GM15510 (cell line): ENCODE data around the gene FOXP1.

Experiments used
- POLR2A ChIP-seq: IDR thresholded peaks from 3 replicates; pipeline ENCODE4 v1.6.1; 2011; ENCODE audit warnings: borderline replicate concordance; ENCODE audit not compliant: insufficient read length; ENCODE audit errors: extremely low read depth

FOXP1 gene

GRCh38 chr3:70992131-70992530 lies 591.4 kb downstream of the FOXP1 start:
- TF ChIP-seq POLR2A = no peak

GRCh38 chr3:70990723-70991122 lies 592.8 kb downstream of the FOXP1 start:
- TF ChIP-seq POLR2A = no peak

- TF ChIP-seq POLR2A = no peak
Measured at GRCh38 chr3:70990185-70990584, 593.3 kb downstream of the FOXP1 start.

GRCh38 chr3:70989174-70989573 lies 594.4 kb downstream of the FOXP1 start:
- TF ChIP-seq POLR2A = no peak

- TF ChIP-seq POLR2A = no peak
Measured at GRCh38 chr3:70988111-70988510, 595.4 kb downstream of the FOXP1 start.

GRCh38 chr3:70985572-70985971 lies 598.0 kb downstream of the FOXP1 start:
- no peak for TF ChIP-seq POLR2A

- no peak for TF ChIP-seq POLR2A
Measured at GRCh38 chr3:70984776-70985482, 598.6 kb downstream of the FOXP1 start.

GRCh38 chr3:70982700-70983140 lies 600.8 kb downstream of the FOXP1 start:
- TF ChIP-seq POLR2A = no peak

- TF ChIP-seq POLR2A = no peak
Measured at GRCh38 chr3:70982284-70982683, 601.2 kb downstream of the FOXP1 start.

GRCh38 chr3:70981231-70981880 lies 602.2 kb downstream of the FOXP1 start:
- TF ChIP-seq POLR2A = no peak

- TF ChIP-seq POLR2A = no peak
Measured at GRCh38 chr3:70980646-70981170, 602.8 kb downstream of the FOXP1 start.

GRCh38 chr3:70979983-70980645 lies 603.4 kb downstream of the FOXP1 start:
- TF ChIP-seq POLR2A = no peak

GRCh38 chr3:70977712-70978111 lies 605.8 kb downstream of the FOXP1 start:
- no peak for TF ChIP-seq POLR2A

- TF ChIP-seq POLR2A = no peak
Measured at GRCh38 chr3:70974747-70975146, 608.8 kb downstream of the FOXP1 start.

GRCh38 chr3:70973558-70973957 lies 610.0 kb downstream of the FOXP1 start:
- no peak for TF ChIP-seq POLR2A
